Posterior cingulate gyrus (tissue), 11 donors: ENCODE results near the gene CNTNAP4.

Experiments used
- DNase-seq, 10 donors: peaks; one replicate each; pipeline versions ENCODE4 v3.0.0 to v3.0.0-alpha.2; 2020 to 2021; ENCODE audit warnings: mixed read lengths in 3 of 10
- intact Hi-C: fragments of 100-400 bp; cut with DNase I; formaldehyde crosslinking; loops from one replicate; pipeline ENCODE4 v1.15.1; 2023

The CNTNAP4 gene

GRCh38 chr16:76386784-76387183 is 109.6 kb downstream of the CNTNAP4 start:
- intact Hi-C loops, result no loop called here
- no peak for DNase-seq

- intact Hi-C loops, result no loop called here
- no peak for DNase-seq
Measured at GRCh38 chr16:76387994-76388393, 110.8 kb downstream of the CNTNAP4 start.

GRCh38 chr16:76389126-76389525 is 111.9 kb downstream of the CNTNAP4 start:
- intact Hi-C loops, result no loop called here
- DNase-seq, result no peak

GRCh38 chr16:76390476-76390875 is 113.3 kb downstream of the CNTNAP4 start:
- no peak for DNase-seq
- intact Hi-C loops, result no loop called here

GRCh38 chr16:76396977-76397376 is 119.8 kb downstream of the CNTNAP4 start:
- no peak for DNase-seq
- intact Hi-C loops, result no loop called here

- DNase-seq, result no peak
- intact Hi-C loops, result no loop called here
Measured at GRCh38 chr16:76409706-76410105, 132.5 kb downstream of the CNTNAP4 start.

GRCh38 chr16:76421571-76421970 is 144.4 kb downstream of the CNTNAP4 start:
- intact Hi-C loops, result no loop called here
- no peak for DNase-seq

GRCh38 chr16:76428858-76429257 is 151.7 kb downstream of the CNTNAP4 start:
- intact Hi-C loops, result no loop called here
- no peak for DNase-seq

GRCh38 chr16:76441391-76441790 is 164.2 kb downstream of the CNTNAP4 start:
- DNase-seq, result no peak
- intact Hi-C loops, result no loop called here

- intact Hi-C loops, result no loop called here
- DNase-seq, result no peak
Measured at GRCh38 chr16:76441876-76442275, 164.7 kb downstream of the CNTNAP4 start.

GRCh38 chr16:76443973-76444372 is 166.8 kb downstream of the CNTNAP4 start:
- DNase-seq, result no peak
- intact Hi-C loops, result no loop called here

GRCh38 chr16:76444832-76445231 is 167.6 kb downstream of the CNTNAP4 start:
- DNase-seq, result no peak
- intact Hi-C loops, result no loop called here

GRCh38 chr16:76445815-76446214 is 168.6 kb downstream of the CNTNAP4 start:
- intact Hi-C loops, result no loop called here
- DNase-seq, result no peak

- DNase-seq, result no peak
- intact Hi-C loops, result no loop called here
Measured at GRCh38 chr16:76446251-76446650, 169.1 kb downstream of the CNTNAP4 start.

- intact Hi-C loops, result no loop called here
Measured at GRCh38 chr16:76450890-76451289, 173.7 kb downstream of the CNTNAP4 start.

GRCh38 chr16:76455257-76455656 is 178.1 kb downstream of the CNTNAP4 start:
- no peak for DNase-seq
- intact Hi-C loops, result no loop called here

More at GRCh38 chr16:76450890-76451289, 173.7 kb downstream of the CNTNAP4 start:
- peak in 1 of 10 donors; percentile 84 for DNase-seq

GRCh38 chr16:76456016-76456415 is 178.8 kb downstream of the CNTNAP4 start:
- intact Hi-C loops, result no loop called here
- DNase-seq, result no peak

GRCh38 chr16:76459111-76459510 is 181.9 kb downstream of the CNTNAP4 start:
- no peak for DNase-seq
- intact Hi-C loops, result no loop called here

- intact Hi-C loops, result no loop called here
- no peak for DNase-seq
Measured at GRCh38 chr16:76461836-76462235, 184.6 kb downstream of the CNTNAP4 start.

- DNase-seq, result no peak
- intact Hi-C loops, result no loop called here
Measured at GRCh38 chr16:76464955-76465620, 187.9 kb downstream of the CNTNAP4 start.

GRCh38 chr16:76466871-76467270 is 189.7 kb downstream of the CNTNAP4 start:
- no peak for DNase-seq
- intact Hi-C loops, result no loop called here

- intact Hi-C loops, result no loop called here
- DNase-seq, result no peak
Measured at GRCh38 chr16:76474048-76474447, 196.8 kb downstream of the CNTNAP4 start.

GRCh38 chr16:76478105-76478504 is 200.9 kb downstream of the CNTNAP4 start:
- intact Hi-C loops, result no loop called here
- DNase-seq, result no peak
